Tibial nerve (tissue), 4 donors: ENCODE measurements around the gene CNTN5.

Experiments used
- EP300 ChIP-seq, 2 donors: sonication (generic); formaldehyde crosslinking; IDR thresholded peaks; one replicate each; pipeline ENCODE4 v1.6.1; 2017; ENCODE audit warnings: antibody characterized with exemption in 2 of 2, mild to moderate bottlenecking in 1 of 2
- POLR2A ChIP-seq, 2 donors: fragments of 450-650 bp; IDR thresholded peaks; one replicate each; pipeline ENCODE4 v1.6.1; 2017; ENCODE audit warnings: antibody characterized with exemption in 2 of 2, mild to moderate bottlenecking in 2 of 2, moderate library complexity in 2 of 2
- TF ChIP-seq, protein P1 (sequence below), 5 experiments: fragments of 200-600 bp in 3 of 5; fragments of 450-650 bp in 2 of 5; sonication (generic) in 3 of 5; IDR thresholded peaks; one replicate each; pipeline ENCODE4 v1.5.1; 2016 to 2019; ENCODE audit warnings: antibody characterized with exemption in 5 of 5, mild to moderate bottlenecking in 3 of 5, moderate library complexity in 2 of 5

DNA sequence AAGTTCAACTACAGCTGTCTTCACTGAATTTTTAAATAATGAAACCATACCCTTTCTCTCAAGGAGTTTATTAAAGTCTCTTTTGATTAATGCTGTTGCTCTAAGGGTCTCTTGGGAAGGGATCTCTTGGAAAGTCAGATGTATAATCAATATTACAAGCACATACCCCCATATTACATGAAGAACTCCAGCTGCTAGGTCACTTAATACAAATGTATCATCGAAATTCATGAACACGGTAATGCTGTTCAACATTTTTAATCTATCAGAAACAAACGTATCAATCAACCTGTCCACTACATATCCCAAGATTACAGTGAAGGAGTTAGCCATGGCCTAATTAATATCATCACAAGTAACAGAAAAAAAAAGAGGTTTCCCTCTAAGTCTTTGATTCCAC is 1283.1 kb downstream of the CNTN5 start:
- TF ChIP-seq POLR2A (IDR thresholded peaks at IDR 0.05) (no peak), EP300 (IDR thresholded peaks at IDR 0.05) (no peak)
- TF ChIP-seq, protein P1, sequence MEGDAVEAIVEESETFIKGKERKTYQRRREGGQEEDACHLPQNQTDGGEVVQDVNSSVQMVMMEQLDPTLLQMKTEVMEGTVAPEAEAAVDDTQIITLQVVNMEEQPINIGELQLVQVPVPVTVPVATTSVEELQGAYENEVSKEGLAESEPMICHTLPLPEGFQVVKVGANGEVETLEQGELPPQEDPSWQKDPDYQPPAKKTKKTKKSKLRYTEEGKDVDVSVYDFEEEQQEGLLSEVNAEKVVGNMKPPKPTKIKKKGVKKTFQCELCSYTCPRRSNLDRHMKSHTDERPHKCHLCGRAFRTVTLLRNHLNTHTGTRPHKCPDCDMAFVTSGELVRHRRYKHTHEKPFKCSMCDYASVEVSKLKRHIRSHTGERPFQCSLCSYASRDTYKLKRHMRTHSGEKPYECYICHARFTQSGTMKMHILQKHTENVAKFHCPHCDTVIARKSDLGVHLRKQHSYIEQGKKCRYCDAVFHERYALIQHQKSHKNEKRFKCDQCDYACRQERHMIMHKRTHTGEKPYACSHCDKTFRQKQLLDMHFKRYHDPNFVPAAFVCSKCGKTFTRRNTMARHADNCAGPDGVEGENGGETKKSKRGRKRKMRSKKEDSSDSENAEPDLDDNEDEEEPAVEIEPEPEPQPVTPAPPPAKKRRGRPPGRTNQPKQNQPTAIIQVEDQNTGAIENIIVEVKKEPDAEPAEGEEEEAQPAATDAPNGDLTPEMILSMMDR (IDR thresholded peaks at IDR 0.05) = no peak
